DOHH2 (cell line): ENCODE measurements around the gene EPB41L1.

Experiments
- CTCF ChIP-seq: fragments of 200-600 bp; sonication (generic); IDR thresholded peaks from one replicate; pipeline ENCODE4 v1.5.1; 2014; ENCODE audit warnings: antibody characterized with exemption, mild to moderate bottlenecking, low read depth, low read length; ENCODE audit not compliant: poor library complexity, severe bottlenecking
- EZH2phosphoT487 ChIP-seq: fragments of 200-600 bp; sonication (generic); IDR thresholded peaks from 2 replicates; pipeline ENCODE4 v1.6.1; 2017; ENCODE audit warnings: borderline replicate concordance, mild to moderate bottlenecking, antibody characterized with exemption, low read length, moderate library complexity, mixed read lengths

GRCh38 chr20:36271639-36272546 lies 117.4 kb downstream of the EPB41L1 start:
- TF ChIP-seq EZH2phosphoT487 (no peak), CTCF (no peak)
